Activated CD4-positive, alpha-beta T cell treated with anti-CD3 and anti-CD28 coated beads, Interleukin-2, Interleukin-6, amounts not matched to agents 100 ng/mL and 50 ng/mL, durations not matched to agents 16 hours and 8 hours (primary cell): ENCODE measurements around the gene PARD3B.

Source experiments
- DNase-seq: peaks from one replicate; pipeline ENCODE4 v3.0.0-alpha.2; 2020

Gene PARD3B

DNA sequence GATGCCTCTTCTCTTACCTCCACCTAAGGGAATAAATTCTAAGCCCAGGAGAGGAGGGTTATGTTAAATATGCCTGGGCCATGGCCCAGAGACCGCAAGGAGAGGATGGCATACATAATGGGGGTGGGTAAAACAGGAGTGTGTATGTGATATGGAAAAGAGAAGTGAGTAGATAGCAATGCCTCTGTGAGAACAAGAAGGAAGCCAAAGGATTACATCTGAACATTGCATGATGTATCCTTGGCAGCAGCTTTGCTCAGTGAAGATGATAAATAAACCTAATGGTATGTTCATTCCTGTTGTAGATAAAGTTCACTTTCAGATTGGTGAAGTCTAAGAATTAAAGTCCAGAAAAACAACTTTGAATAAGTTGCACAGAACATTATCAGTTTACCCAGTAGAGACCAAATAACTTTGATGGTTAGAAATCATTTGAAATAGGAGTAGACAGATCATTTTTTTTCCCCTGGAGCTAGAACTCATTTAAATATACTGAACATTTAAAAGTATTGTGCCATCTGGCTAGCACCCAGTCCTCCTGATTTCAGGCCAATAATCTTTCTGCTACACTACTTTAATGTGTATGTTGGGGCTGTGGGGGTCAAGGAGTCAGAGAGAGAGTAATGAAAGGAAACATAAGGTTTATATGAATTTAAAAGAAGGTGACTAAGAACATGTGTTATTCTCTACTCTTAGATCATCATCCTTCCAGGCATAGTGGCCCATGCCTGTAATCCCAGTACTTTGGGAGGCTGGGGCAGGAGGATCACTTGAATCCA, 231.7 kb downstream of the PARD3B start:
- no peak for DNase-seq

DNA sequence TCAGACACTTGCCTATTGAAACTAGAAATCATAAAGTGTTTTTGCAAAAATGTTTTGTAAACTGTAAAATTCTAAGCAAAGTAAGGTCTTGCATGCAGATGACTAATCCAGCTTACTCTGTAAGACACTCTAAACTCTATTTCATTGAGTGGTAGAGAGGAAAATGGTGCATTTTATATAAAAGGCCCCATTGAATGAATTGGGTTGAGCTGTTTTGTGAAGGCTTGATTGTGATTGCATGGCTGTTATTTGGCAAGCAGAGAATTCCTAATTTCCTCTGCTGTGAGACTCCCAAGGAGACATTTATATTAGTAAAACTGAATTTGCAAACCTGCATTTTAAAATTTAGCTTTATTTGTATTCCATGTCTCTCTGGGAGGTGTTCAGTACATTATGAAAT, 234.5 kb downstream of the PARD3B start:
- DNase-seq: no peak

DNA sequence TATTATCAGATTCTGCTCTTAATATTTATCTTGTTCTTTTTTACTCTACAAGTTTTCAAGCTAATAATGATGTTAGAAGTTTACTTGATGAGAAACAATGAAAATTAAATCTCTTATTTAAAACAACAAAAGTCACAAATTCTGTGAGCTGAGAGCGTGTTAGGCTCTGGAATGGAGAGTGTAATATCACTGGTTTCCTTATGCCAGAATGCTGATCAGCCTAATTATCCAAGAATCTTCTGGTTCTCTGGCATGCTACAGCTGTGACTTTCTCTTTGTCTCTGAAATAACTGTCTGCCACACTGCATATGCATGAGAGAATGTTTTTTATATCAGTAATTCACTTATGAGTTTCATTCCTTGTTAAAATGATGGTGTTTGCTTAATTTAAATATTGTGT, 236.7 kb downstream of the PARD3B start:
- DNase-seq: no peak

DNA sequence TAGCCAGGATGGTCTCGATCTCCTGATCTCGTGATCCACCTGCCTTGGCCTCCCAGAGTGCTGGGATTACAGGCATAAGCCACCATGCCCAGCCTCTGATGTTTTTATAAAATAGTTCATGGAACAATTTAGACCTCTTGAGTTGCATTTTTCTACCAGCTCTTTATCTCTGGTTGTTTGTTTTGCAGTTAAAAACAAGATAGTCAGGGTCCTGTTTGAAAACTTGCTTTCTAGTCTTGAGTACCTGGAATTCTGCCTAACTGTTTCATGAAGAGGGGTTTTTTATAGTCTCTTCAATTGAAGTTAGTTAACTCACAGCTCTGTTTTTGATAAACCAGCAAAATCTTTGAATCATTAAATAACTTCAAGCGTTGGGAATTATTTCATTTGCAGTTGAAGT, 244.8 kb downstream of the PARD3B start:
- no peak for DNase-seq

DNA sequence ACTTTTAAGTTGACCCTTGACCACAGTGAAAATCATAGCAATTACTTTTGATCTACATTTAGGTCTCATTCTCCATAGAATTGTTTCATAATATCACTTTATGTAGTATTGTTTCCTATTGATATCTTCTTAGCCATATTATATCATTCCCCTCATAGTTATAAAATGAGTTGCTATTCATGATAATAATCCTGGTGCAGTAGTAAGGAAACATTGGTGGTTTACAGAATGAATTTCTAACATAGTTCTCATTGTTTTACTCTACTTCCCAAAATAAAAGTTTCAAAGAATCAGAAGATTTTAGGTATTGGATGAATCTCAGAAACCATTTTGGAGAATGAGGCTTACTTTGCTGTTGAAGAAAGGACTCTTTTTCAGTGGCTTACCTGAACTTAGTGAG, 246.0 kb downstream of the PARD3B start:
- no peak for DNase-seq

DNA sequence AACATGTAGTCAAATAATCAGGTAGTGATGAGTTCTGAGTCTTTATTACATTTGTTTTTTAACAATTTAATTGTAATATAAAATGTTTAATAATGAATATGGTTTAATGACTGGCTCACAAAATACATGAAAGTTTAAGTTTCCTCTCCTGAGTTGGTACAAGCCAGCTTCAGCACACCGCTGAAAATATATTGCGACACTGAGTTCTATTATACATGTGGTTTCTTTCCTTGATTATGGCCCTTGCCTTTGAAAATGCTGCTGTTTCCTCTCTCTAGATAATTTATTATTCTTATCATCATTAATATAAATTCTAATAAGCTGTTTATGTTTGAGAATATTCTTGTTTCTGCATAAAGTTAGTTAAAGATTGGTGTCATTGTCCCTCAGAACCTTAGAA, 249.3 kb downstream of the PARD3B start:
- no peak for DNase-seq

DNA sequence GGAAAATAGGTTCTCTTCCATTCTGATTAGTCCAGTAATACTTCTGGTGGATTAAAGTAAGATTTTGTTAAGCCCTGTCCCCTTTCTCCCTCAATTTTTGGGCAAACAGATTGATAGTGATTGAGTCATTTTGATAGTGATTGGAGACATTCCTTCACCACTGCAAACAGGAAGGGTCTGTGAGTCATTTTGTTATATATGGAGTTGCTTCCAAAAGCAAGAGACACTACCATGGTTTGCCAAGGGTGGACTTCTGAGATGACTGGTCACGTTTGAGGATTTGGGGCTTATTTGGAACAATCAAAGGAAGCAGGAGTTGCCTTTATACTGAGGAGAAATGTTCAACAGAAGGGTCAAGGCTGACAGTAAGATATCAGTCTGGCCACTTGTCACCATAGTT, 249.9 kb downstream of the PARD3B start:
- DNase-seq: peak; percentile 1

DNA sequence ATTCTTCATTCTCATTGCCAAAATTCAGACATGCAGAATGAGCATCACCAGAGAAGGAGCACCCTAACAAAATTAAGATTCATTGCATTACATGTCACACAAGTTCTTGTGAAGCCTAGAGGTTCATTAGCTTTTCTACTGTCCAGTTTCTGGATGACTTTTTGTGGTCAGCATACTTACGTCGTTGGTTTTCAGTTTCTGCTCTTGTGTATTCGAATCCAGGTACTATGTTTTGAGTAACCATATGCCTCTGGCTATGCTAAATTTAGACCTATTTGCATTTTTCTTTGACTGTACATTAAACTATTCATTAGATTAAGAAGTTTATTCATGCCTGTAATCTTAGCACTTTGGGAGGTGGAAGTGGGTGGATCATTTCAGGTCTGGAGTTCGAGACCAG, 251.3 kb downstream of the PARD3B start:
- DNase-seq: peak; percentile 22

DNA sequence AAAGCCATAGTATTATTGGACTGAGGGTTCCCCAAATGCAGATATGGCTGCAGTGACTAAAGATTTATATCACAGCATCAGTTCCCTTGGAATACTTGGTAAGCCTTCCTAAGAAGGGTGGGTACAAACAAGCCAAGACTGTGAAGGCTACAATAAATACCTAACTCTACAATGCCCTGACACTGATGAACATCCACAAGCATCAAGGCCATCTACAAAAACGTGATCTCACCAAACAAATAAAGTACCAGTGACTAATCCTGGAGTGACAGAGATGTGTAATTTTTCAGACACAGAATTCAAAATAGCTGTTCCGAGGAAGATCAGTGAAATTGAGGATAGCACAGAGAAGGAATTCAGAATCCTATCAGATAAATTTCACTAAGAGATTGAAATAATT, 254.5 kb downstream of the PARD3B start:
- no peak for DNase-seq

DNA sequence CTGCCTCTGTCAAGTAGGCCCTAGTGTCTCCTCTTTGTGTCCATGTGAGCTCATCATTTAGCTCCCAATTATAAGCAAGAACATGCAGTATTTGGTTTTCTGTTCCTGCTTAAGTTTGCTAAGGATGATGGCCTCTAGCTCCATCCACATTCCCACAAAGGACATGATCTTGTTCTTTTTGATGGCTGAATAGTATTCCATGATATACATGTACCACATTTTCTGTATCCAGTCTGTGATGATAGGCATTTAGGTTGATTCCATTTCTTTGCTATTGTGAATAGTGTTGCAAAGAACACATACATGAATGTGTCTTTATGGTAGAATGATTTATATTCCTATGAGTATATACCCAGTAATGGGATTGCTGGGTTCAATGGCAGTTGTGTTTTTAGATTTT, 263.2 kb downstream of the PARD3B start:
- no peak for DNase-seq

DNA sequence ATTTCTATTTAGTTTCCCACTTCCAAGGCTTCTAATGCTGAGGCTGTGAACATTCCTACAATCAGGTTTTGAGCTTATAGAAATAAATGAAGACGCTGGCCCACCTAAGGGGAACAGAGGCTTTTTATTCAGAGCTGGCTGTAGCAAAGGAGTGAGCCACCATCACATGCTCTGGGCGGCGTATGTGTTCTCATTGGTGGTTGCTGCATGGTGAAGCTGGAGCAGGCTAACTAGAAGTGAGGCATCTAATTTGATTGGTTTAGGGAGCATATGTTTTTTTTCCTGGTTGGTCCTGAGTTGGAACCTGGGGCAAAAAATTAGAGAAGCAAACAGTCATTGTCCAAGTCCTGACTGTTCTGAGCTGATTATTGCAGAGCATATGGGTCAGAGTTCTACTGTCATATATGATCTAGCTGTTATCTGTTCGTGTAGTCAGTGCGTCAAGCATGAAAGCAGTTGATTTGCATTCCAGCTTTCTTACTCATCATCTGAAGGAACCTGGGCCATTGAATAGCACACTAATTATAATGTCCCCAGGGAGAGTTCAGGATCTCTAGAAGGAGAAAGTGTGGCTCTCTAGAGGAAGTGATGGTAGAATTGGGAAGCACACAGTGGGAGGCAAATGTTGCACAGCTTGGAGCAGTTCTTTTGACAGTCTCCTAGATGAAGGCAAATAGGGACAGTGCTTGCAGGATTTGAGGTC, 279.6 kb downstream of the PARD3B start:
- DNase-seq: no peak

DNA sequence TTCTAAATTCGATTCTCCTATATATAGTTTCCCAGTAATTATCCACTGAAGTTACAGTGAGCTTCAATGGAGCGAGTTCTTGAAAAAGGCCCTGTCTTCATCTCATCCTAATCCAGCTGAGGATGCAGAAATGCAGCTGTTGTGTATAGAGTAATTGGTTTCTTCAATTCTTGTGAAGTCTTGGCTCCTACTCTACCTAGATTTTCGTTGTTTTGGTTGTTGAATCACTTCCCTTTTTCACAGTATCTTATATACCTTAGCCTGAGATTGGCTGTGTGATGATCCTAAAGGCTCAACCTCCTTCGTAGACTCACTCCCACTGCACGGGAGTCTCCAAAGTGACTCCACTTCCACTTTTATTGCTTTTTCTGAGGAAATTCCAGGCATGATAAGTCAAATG, 280.4 kb downstream of the PARD3B start:
- no peak for DNase-seq

DNA sequence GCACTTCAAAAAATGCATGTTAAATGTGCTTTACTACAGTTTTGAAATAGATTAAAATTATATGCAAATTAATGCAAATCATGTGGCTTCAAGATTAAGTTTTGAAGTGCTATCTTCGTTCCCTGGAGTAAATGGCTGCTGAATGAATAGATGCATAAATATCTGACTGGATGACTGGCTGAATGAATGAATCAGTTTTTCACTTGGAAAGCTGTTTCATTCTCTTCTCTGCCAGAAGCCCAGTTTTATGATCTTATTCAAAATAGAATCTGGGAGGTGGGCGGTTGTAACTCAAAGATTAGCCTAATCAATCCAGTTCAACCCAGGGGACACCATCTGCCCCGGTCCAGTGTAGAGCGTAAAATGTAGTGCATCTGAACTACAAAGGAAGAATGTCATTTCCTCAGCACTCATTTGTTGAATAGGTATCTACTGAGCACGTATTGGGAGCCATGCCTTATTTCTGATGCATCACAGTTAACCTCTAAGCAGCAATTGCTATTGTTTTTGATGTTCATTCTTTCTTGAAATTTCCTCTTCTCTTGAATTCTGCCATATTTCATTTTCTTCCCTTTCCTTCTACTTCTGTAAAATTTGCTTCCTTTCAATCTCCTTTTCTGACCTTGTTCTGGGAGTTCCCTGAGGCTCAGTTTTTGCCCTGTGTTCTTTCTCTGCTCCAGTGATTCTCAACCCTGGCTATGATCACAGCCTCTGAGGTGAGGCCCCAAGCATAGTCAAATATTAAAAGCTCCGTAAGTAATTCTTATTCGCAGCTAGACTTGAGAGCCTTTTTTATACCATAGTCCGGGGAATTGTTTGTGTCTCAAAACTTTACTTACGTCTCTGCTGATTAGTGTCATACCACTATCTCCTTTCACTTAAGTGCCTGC, 282.7 kb downstream of the PARD3B start:
- no peak for DNase-seq

DNA sequence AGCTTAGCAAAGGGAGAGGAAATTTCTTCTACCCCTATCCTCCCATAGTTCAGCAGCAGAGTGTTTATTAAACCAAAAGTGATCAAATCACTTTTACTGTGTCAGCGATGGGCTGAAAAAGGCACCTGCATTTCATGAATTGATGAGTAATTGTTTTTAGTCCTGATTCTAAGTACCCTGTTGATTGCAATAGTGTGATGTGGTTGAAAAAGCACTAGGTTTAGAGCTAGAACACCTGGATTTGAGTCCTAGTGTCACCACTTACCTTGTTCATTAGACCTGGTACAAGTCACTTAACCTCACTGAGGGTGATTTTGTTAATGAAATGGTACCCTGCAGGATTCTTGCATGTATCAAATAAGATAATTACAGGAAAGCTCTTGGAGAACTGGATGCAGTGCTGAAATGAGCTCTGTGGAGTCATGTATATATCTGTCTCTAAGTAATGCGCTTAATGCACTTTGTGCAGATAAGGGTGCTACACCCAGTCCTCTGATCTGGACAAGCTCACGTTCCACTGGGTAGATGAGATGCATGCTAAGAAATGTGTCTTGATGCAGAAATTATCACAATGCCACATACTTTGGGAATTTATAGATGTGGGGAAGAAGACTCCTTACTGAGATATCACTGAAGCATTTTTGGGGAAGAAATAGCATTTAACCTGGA, 289.6 kb downstream of the PARD3B start:
- DNase-seq: no peak

DNA sequence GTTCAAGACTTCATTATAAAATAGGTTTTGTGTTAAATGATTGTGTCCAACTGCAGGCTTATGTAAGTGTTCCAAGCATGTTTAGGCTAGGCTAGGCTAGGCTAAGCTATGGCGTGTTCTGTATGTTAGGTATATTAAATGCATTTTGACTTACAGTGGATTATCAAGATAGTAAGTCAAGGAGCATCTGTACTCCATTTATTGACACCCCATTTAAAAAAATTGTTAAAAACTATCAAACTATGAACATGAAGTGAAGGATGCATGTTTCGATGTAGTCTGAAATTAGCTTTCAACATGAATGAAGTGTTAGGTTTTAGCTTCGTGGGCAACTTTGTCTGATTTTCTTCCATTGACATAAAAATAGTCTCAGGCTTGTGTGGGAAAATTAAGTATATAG, 290.5 kb downstream of the PARD3B start:
- no peak for DNase-seq

DNA sequence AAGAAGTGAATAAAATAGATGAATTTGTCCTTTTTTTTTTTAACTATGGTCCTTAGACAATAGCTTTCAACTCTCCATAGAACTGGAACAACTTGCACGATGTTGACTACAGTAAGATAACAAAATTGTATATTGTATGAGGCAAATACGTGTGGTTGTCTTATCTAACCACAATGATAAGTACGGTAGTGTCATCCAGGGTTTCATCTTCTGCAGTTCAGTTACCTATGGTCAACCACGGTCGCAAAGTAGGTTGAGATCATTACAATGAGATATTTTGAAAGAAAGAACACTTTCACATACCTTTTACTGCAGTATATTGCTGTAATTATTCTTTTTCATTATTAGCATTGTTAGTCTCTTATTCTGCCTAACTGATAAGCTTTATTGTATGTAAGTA, 295.2 kb downstream of the PARD3B start:
- DNase-seq: peak; percentile 23

DNA sequence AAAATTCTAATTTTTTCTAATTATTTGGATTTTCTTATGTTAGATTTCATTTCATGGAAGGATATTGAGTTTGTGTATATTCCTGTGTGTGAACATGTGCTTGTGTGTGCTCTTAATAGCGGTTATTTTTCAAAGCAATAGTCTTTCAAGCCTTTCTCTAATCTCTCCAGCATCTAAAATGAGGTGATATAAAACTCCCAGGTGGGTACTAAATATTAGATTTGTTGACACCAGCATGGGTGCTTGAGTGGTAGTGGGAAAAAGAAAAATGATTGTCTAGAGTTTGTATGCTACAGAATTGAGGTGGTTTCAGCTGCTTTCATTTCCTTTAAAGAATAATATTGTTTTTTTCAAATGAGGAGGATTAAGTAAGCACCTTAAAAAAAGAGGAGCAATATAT, 296.8 kb downstream of the PARD3B start:
- no peak for DNase-seq

DNA sequence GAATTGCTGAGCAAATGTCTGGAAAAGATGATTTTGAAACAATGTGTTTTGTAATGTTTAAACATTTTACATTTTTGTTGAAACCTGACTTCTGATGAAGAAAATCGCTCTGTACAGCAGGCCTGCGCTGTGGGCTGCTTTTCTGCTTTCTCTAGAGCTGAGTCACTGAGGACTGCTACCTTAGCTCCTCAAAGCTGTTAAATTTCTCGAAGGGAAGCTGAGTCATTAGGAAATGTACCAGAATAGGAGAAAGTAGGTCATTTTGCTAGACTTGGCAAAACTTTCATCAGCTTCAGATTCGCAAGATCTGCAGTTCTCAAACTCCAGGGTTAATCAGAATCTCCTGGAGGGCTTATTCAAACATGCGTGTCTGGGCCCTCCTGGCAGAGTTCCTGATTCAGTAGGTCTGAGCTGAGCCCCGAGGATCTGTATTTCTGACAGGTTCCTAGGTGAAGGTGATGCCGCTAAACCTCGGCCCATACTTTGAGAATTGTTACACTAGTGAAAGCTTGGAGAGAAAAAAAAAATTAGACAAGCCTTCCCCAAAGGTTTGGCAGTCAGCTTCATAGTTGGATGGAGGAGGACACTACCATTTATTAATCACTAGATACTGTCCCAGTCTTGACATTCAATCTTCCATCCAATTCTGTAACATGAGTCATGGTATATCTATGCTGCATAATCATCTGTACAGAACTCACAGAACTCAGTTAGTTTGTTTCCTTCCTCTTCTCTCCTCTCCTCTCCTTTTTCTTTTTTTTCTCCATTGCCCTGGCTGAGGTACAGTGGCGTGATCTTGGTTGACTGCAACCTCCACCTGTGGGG, 297.6 kb downstream of the PARD3B start:
- DNase-seq: peak; percentile 73

DNA sequence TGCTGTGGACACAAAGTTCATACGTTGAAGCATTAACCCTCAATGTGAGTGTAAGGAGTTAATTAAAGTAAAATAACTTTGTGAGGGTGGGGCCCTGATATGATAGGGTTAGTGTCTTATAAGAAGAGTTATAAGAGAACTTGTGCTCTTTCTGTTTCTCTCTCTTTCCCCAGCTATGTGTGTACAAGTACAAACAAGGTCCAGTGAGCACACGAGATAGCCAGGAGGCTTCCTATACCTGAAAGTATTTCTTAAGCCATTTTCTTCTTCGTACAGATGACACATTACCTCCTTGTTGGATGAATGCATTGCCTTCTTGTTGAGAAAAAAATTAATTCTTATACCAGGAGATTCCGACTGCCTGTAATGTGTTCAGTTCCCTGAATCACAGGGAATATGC, 301.2 kb downstream of the PARD3B start:
- no peak for DNase-seq

DNA sequence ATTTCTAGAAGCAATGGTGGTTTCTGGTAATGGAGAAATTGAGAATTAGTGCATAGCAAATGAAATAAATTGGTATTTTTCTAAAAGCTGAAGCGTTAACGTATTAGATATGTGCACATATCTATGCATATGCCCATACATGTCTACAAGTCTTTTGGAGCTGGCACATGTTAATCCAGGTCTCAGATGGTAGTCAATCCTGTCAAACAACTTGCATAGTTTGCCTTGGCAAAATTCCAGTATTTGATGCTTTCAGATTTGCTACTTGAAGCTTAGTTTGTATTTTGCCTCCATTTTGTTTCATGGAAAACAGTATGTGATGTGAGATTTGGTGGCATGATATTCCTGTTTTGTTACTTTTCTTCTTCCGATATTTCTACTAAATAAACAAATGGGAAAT, 304.6 kb downstream of the PARD3B start:
- no peak for DNase-seq

DNA sequence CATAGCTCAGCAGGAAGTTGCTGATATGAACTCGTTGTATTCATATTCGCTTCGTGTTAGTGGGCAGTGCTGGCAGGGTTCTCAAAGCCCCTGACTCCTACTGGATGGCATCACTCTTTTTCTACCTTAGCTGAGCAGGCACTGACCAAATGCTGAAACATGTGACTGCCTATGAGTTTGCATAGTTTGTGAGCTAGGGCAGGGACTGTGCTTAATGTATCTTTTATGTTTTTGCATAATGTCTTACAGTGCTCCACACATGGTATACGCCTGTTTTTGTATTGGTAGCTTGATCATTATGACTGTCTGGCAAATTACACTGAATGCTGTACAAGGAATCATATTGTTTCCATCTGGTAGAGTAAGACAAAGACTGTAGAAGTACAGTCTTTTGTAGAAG, 305.3 kb downstream of the PARD3B start:
- no peak for DNase-seq

DNA sequence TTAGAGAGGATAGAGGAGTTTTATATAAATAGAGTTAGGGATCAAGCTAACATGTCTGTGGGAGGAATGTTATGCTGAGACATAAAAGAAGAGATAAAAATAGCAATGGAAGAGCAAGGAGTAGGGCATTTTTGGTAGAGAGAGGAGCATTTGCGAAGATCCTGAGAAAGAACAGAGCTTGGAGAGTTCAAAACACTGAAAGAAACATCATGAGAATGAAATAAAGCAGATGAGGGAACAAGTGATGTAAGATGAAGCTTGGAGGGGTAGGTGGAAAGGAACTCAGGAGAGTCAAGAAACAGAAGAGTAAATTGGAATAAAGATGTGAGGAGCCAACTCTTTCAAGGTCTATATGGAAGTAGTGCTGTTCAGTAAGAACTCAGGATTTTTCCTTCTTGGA, 308.6 kb downstream of the PARD3B start:
- DNase-seq: no peak
